Mucosa of descending colon (tissue), 3 donors: ENCODE results near the gene APOB. TPM values are rescaled to one million over a fixed set of nuclear protein-coding genes. Genes with fewer than 3 reads are reported as not detected.

ENCODE experiments used
- ATAC-seq: fragments of 200-7000 bp; cut with Tn5 transposase; one replicate; pipeline ENCODE4 v1.9.1; 2020; ENCODE audit warnings: mild to moderate bottlenecking, moderate library complexity
- DNase-seq, 3 donors: peaks; one replicate each; pipeline ENCODE4 v3.0.0-alpha.2; 2020
- H3K36me3 ChIP-seq: fragments of 200-600 bp; one replicate; pipeline ENCODE4 v1.8.0; 2021; ENCODE audit warnings: low read depth, mild to moderate bottlenecking
- H3K4me1 ChIP-seq: fragments of 200-600 bp; one replicate; pipeline ENCODE4 v1.8.0; 2021; ENCODE audit warnings: low read depth, mild to moderate bottlenecking
- H3K4me3 ChIP-seq: fragments of 200-600 bp; one replicate; pipeline ENCODE4 v1.8.0; 2021; ENCODE audit warnings: mild to moderate bottlenecking
- H3K9me3 ChIP-seq: fragments of 200-600 bp; one replicate; pipeline ENCODE4 v1.8.0; 2021; ENCODE audit warnings: mild to moderate bottlenecking
- intact Hi-C, 2 donors: fragments of 100-400 bp; cut with DNase I in 1 of 2; cut with micrococcal nuclease in 1 of 2; formaldehyde crosslinking; loops; one replicate each; pipeline versions ENCODE4 v1.11.0 to v1.11.1; 2022; cut with DNase I, micrococcal nuclease
- total RNA-seq, 3 donors: library from RNA; stranded (reverse); fragmentation: NEBNext Ultra II Directional in 2 of 3; extraction: Animal tissue kit (Norgen Biotek cat#: 25700) in 2 of 3; gene quantifications; one replicate each; pipeline versions ENCODE4 v1.2.1 to v1.2.4, GENCODE V29; 2021 to 2023
- TF ChIP-seq, protein P1 (sequence below): fragments of 200-600 bp; IDR thresholded peaks from one replicate; pipeline ENCODE4 v1.8.0; 2022; ENCODE audit warnings: antibody characterized with exemption, mild to moderate bottlenecking
- donor health status: DM: no; HTN: no; CAD: no; lungs with moderate emphysema.
- donor health status: DM: no; HTN: no; CAD: no.
- donor health status: DM: no; HTN: yes; CAD: no.

Gene APOB
- total RNA-seq, 3 donors from 2014 or later, result 0.34 to 0.55 (median 0.47) TPM

GRCh38 chr2:20982861-20983260 lies 61.0 kb downstream of the APOB start:
- no peaks in the 10 kb centered on the region for H3K4me1 ChIP-seq
- no peak for ATAC-seq
- DNase-seq, result no peak

GRCh38 chr2:20977520-20978180 lies 66.2 kb downstream of the APOB start:
- TF ChIP-seq, protein P1, sequence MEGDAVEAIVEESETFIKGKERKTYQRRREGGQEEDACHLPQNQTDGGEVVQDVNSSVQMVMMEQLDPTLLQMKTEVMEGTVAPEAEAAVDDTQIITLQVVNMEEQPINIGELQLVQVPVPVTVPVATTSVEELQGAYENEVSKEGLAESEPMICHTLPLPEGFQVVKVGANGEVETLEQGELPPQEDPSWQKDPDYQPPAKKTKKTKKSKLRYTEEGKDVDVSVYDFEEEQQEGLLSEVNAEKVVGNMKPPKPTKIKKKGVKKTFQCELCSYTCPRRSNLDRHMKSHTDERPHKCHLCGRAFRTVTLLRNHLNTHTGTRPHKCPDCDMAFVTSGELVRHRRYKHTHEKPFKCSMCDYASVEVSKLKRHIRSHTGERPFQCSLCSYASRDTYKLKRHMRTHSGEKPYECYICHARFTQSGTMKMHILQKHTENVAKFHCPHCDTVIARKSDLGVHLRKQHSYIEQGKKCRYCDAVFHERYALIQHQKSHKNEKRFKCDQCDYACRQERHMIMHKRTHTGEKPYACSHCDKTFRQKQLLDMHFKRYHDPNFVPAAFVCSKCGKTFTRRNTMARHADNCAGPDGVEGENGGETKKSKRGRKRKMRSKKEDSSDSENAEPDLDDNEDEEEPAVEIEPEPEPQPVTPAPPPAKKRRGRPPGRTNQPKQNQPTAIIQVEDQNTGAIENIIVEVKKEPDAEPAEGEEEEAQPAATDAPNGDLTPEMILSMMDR, result no peak
- ATAC-seq (no peak), DNase-seq (no peak)
- Histone ChIP-seq H3K4me3 (no peak overlapping the region), H3K9me3 (no peaks in the 10 kb centered on the region), H3K4me1 (no peaks in the 10 kb centered on the region), H3K36me3 (no peaks in the 10 kb centered on the region)
- intact Hi-C loops, result no loop called here

More at GRCh38 chr2:20982861-20983260, 61.0 kb downstream of the APOB start:
- Histone ChIP-seq H3K9me3 (no peaks in the 10 kb centered on the region), H3K4me3 (no peak overlapping the region), H3K36me3 (no peaks in the 10 kb centered on the region)
- TF ChIP-seq, protein P1, result no peak
- intact Hi-C loops, result no loop called here

GRCh38 chr2:20976527-20976926 lies 67.3 kb downstream of the APOB start:
- no peaks in the 10 kb centered on the region for H3K36me3 ChIP-seq
- H3K4me1 ChIP-seq, result no peaks in the 10 kb centered on the region
- DNase-seq, result no peak
- no peak overlapping the region for H3K4me3 ChIP-seq
- ATAC-seq, result no peak
- TF ChIP-seq, protein P1, result no peak
- H3K9me3 ChIP-seq, result no peaks in the 10 kb centered on the region
- intact Hi-C loops, result no loop called here

- Histone ChIP-seq H3K4me3 (no peak overlapping the region), H3K9me3 (no peaks in the 10 kb centered on the region), H3K4me1 (no peaks in the 10 kb centered on the region), H3K36me3 (no peaks in the 10 kb centered on the region)
- no peak for DNase-seq
- ATAC-seq, result peak; percentile 12
- intact Hi-C loops, result no loop called here
- TF ChIP-seq, protein P1, result no peak
These were observed 70.9 kb downstream of the APOB start for GRCh38 chr2:20972792-20973565.

DNA sequence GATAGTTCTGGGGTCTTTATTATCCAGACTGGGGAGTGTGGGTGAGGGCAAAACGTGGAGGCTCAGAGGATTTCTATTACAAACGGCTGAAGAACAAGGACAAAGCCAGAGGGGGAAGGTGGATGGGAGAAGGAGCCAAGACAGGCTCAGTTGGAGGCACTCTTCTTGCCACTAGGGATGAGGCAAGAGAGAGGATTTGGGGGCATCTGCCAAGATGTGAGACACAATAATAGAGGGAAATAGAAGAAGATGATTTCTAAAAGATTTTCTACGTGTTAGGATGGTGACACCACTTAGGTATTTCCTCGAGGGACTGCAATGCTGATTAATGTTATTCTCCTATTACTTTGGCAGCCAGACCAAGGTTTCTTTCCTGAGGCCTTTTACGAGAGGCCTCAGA lies 71.8 kb downstream of the APOB start:
- ATAC-seq, result no peak
- intact Hi-C loops, result no loop called here
- no peak for DNase-seq

More for the DNA sequence above, 71.8 kb downstream of the APOB start:
- H3K36me3 ChIP-seq, result no peaks in the 10 kb centered on the region
- no peaks in the 10 kb centered on the region for H3K9me3 ChIP-seq
- TF ChIP-seq, protein P1, result no peak
- no peaks in the 10 kb centered on the region for H3K4me1 ChIP-seq
- no peak overlapping the region for H3K4me3 ChIP-seq
